GM21360 (cell line): ENCODE data around the gene FAAP24.
"Not testable (repeated sequence)": the region's sequence is repeated elsewhere in the genome, so short reads cannot be mapped to it uniquely, and the experiment has no call there.

Experiments used
- ATAC-seq: cut with Tn5 transposase; IDR thresholded peaks from one replicate; pipeline ENCODE4 v1.9.1; 2021; ENCODE audit warnings: mild to moderate bottlenecking, moderate library complexity; ENCODE audit not compliant: unreplicated experiment

Gene FAAP24, protein sequence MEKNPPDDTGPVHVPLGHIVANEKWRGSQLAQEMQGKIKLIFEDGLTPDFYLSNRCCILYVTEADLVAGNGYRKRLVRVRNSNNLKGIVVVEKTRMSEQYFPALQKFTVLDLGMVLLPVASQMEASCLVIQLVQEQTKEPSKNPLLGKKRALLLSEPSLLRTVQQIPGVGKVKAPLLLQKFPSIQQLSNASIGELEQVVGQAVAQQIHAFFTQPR

GRCh38 chr19:32971715-32972540 lies at the start of gene FAAP24, which contains the start of gene CEP89:
Gene FAAP24, plus strand, starts transcription at chr19:32972242. Its CDS starts 955 bp downstream, at chr19:32973197.
Gene CEP89, minus strand, starts transcription at chr19:32971958. Its CDS starts 84 bp downstream, at chr19:32971874.
- peak; percentile 98 for ATAC-seq

GRCh38 chr19:32924200-32924599 lies 47.8 kb upstream of the FAAP24 start:
- ATAC-seq, result no peak

- no peak for ATAC-seq
These were observed 43.2 kb upstream of the FAAP24 start for GRCh38 chr19:32928806-32929205.

GRCh38 chr19:32930567-32930966 lies 41.5 kb upstream of the FAAP24 start:
- no peak for ATAC-seq

DNA sequence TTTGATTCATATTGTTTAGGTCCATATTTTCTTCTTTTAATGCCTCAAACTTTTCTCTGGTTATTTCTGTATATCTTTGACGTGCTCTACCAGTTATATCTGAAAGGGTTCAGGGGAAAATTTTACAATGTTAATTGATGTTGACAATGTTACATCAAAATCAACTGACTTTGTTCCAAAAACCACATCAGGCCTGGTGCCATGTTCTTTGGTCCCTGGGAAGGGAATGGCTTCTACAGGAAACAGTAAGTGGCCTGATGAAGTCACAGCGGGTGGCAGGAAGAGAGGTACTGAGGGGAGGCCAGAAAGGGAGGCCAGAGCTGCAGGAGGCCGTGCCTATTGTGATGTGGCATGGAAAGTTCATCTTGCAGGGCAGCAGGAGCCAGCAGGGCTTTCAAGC lies 38.5 kb upstream of the FAAP24 start:
- ATAC-seq, result no peak

DNA sequence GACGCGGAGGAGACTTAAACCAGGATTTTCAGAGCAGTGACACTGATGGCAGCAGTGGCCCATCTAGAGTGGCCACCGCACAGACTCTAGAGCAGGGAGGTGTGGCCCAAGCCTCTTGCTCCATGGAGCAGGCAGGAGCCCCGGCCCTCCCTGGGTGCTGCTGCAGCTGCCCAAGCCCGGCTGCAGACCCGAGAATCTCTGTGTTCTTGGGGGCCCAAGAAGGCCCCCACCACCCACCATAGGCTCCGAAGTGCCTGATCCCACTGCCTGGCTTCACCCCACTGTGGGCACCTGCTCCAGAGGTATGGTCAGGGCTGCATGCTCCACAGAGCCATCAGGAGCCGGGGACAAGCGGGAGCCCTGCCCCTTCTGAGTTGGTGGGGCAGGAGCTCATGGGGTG lies 36.4 kb upstream of the FAAP24 start:
- no peak for ATAC-seq

GRCh38 chr19:32936065-32936464 lies 36.0 kb upstream of the FAAP24 start:
- no peak for ATAC-seq

DNA sequence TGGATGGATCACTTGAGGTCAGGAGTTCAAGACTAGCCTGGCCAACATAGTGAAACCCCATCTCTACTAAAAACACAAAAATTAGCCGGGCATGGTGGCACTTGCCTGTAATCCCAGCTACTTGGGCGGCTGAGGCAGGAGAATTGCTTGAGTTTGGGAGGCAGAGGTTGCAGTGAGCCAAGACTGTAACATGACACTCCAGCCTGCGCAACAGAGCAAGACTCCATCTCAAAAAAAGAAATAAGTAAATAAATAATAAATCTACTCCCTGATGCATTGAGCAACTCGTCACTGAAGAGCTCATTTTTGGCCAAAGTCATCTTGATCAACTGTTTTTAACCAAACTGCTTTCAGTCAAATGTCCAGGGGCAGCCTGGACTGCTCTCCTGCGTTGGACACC lies 30.8 kb upstream of the FAAP24 start:
- not testable (repeated sequence) for ATAC-seq

GRCh38 chr19:32945260-32945659 lies 26.8 kb upstream of the FAAP24 start:
- ATAC-seq, result no peak

DNA sequence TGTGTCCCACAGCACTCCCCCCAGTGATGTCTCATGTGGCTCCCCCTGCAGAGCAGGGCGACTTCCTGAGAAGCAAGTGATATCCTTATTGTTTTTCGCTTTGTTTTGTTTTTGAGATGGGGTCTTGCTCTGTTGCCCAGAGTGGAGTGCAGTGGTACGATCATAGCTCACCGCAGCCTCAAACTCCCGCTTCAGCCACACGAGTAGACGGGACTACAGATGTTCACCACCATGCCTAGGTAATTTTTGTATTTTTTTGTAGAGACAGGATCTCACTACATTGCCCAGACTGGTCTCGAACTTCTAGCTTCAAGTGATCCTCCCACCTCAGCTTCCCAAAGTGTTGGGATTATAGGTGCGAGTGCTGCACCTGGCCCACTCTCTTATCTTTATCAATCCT lies 5.3 kb upstream of the FAAP24 start:
- ATAC-seq, result no peak

DNA sequence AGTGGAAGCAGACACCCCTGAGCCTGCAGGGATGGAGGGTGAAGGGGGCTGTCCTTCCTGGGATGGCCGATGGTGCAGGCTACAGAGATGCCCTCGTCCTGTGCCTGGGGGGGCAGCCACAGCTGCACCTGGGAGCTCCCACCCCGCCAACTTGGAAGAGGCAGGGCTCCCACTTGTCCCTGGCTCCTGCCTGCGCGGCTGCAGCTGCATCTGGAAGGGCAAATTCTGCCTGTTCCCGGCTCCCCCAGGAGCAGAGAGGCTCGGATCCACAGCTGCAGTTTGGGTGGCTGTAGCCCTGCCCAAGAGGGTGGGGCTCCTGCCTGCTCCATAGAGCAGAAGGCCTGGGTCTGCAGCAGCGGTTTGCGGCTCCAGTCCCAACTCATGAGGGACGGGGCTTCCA lies 2.5 kb upstream of the FAAP24 start:
- no peak for ATAC-seq

GRCh38 chr19:32971012-32971595 lies 938 bp upstream of the FAAP24 start:
- ATAC-seq, result no peak

DNA sequence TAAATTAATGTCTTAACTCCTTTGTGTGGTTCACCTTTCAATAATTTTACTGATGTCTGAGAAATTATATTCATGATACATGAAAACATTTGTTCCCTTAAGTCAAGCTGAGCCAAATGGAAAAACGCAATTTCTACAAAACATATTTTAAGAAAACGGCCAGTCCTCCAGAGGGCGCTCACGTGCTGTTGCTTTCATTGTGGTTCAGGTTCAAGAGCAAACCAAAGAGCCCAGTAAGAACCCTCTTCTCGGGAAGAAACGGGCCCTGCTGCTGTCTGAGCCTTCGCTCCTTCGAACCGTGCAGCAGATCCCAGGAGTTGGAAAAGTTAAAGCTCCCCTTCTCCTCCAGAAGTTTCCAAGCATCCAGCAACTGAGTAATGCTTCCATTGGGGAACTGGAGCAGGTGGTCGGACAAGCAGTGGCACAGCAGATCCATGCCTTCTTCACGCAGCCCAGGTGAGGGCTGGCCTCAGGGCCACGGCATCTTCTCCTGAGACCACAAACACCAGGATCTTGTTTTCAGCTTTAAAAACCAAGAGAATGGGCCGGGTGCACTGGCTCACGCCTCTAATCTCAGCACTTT lies 4.3 kb downstream of the FAAP24 start:
- ATAC-seq, result no peak

DNA sequence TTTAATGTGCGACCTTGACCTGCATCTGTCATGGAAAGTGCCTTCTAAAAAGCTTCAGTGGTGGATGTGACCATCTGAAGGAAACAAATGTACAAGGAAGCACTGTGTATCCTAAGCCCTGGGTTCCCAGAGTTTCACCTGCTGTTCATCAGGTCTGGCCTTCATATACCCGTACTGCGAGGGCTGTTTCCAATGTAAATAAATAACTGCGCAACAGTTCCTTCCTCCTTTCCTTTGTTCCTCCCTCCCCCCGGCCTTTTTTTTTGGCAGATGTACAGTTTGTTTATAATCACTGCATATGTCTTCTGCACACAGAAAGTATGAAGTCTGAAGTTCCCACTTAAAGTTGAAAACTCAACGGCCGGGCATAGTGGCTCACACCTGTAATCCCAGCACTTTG lies 5.2 kb downstream of the FAAP24 start:
- no peak for ATAC-seq

GRCh38 chr19:32977813-32978212 lies 5.8 kb downstream of the FAAP24 start:
- ATAC-seq, result not testable (repeated sequence)

GRCh38 chr19:32979807-32980206 lies 7.8 kb downstream of the FAAP24 start:
- ATAC-seq, result not testable (repeated sequence)

DNA sequence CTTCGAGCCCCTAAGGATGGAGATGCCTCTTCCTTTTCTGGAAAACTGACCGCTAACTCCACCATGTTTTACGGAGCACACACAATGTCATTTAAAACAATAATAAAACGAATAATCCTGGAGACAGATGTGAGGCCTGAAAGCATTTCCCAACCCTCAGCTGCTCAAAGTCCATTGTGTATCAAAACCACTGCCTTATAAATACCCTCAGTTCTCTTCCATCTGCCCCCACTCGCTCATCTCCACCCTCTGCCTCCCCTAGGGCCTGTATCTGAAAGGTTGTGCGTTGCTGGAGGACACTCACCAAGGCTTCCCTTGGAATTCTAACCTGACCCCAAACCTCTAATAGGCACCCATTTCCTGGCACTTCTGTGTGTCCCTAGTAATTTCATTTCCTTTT lies 10.4 kb downstream of the FAAP24 start:
- ATAC-seq, result not testable (repeated sequence)

- ATAC-seq, result not testable (repeated sequence)
These were observed 16.2 kb downstream of the FAAP24 start for GRCh38 chr19:32988254-32988653.

DNA sequence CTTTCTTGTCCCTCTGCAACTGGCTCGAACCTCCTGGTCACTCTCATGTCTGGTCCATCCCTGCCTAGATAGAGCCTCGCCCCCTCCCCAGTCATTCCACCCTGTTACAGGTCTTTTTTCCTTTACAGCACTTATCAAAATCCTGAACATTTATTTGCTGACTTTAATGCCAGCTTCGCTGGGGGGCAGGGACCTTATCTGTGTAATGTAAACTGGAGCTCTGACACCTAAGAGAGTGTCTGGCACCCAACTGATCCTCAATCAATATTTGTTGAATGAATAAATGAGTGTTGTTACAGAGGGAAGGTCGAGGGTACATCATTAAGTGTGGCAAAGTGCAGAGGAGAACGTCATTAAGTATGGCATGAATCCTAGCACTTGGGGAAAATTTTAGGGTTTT lies 16.7 kb downstream of the FAAP24 start:
- ATAC-seq, result no peak

GRCh38 chr19:32995966-32996365 lies 23.9 kb downstream of the FAAP24 start:
- not testable (repeated sequence) for ATAC-seq

GRCh38 chr19:32997061-32997464 lies 25.0 kb downstream of the FAAP24 start:
- ATAC-seq, result not testable (repeated sequence)
